ENCODE data around the gene CCDC27. TPM values are rescaled to one million over a fixed set of nuclear protein-coding genes. Genes with fewer than 3 reads are reported as not detected.
A peak's percentile ranks its signal among the peaks of the same experiment; 100 is the strongest.

The CCDC27 gene
- total RNA-seq, 1 experiment from 2014 or later, result not detected

DNA sequence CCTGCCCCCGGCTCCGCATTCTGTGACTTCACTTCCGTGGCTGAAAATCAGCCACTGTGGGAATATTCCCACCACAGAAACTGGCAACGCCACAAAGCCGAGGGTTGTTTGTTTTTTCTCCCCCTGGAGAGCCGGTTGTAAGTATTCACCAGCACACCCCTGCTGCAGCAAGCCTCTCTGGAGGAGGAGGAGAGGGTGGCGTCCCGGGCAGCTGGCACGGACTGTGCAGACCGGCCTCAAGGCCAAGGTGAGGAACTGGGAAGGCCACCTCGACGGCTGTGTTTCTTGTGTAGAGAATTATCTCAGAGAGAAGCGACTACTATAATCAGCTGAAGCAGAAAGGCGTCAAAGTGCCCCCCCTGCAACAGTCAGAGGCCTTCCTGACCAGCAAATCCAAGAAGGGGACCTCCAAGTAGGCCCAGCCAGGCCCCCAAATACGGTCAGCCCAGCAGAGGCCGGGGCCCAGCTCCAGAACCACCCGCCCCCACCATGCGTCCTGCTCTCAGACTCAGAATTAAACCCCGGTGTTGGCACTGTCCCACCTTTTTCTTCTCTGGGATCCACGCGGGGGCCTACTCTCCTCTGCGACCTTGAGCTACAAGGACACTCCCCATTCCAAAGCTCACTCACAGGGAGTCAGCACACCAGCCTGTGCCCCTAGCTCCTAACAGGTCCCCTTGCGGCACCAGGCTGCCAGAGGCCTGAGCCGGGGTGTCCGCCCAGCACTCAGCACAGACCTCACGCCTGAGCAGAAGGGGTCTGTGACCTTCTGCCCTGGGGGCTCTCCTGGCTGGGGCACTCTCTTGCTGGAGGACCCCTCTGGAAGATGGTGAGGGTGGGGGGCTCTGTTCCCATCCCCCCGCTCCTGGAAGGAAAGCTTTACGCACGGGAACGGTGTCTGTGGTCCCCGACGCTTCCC, 19.1 kb downstream of the CCDC27 start:
- Histone ChIP-seq H3K27ac (ENCODE audit: low read length) (no peak overlapping the region), H3K4me3 (ENCODE audit: low read length) (peak overlapping the region; percentile 69)

DNA sequence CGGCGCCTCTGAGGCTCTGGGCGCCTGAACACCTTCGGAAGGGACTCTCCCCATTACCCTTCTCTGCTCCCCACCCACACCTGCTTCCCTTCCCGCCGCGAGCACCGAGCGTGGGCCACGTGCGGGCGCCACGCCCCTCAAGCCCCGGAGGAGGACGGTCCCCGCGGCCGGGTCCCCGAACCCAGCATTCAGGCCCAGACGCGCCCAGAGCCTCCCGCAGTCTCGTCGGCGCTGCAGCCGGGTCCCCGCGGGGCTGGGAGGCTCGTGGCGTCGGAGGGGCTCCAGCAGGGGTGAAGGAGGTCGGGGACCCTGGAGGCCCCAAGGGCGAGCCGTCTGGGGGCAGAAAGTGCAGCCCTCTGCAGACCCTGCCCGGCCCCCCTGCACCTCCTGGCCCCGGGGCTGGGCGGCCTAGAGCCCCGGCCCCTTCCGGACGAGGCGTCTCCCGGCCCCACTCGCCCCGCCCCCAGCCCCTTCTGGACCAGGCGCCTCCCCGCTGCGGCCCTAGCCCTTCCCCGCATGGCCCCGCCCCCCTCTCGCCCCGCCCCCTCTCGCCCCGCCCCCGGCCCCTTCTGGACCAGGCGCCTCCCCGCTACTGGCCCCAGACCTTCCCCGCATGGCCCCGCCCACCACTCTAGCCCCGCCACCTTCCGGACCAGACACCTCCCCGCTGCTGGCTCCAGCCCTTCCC, 19.9 kb downstream of the CCDC27 start:
- peak overlapping the region; percentile 54 for H3K9ac ChIP-seq (ENCODE audit: low read length)
- BruUV-seq (replicated peaks), result no TSS peak
- TF ChIP-seq, protein P1, sequence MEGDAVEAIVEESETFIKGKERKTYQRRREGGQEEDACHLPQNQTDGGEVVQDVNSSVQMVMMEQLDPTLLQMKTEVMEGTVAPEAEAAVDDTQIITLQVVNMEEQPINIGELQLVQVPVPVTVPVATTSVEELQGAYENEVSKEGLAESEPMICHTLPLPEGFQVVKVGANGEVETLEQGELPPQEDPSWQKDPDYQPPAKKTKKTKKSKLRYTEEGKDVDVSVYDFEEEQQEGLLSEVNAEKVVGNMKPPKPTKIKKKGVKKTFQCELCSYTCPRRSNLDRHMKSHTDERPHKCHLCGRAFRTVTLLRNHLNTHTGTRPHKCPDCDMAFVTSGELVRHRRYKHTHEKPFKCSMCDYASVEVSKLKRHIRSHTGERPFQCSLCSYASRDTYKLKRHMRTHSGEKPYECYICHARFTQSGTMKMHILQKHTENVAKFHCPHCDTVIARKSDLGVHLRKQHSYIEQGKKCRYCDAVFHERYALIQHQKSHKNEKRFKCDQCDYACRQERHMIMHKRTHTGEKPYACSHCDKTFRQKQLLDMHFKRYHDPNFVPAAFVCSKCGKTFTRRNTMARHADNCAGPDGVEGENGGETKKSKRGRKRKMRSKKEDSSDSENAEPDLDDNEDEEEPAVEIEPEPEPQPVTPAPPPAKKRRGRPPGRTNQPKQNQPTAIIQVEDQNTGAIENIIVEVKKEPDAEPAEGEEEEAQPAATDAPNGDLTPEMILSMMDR (conservative IDR thresholded peaks at IDR 0.05; ENCODE audit: low read depth, low read length), result no peak
- TF ChIP-seq EZH2phosphoT487 (IDR thresholded peaks at IDR 0.05; ENCODE audit: borderline replicate concordance, low read length) (no peak), EZH2 (IDR thresholded peaks at IDR 0.05; ENCODE audit: low read length, unreplicated experiment) (no peak)
- no peaks in the 10 kb centered on the region for H3K9me3 ChIP-seq (ENCODE audit: low read length)
- no peaks in the 10 kb centered on the region for H3K36me3 ChIP-seq (ENCODE audit: low read depth, low read length)
- CTCF ChIA-PET, result no interaction called here
- no peaks in the 10 kb centered on the region for H3F3A ChIP-seq (ENCODE audit: low read length, unreplicated experiment)
- H3K27ac ChIP-seq (ENCODE audit: low read length), result no peak overlapping the region
- peak; percentile 79 for ATAC-seq
- H3K9me2 ChIP-seq (replicated peaks; ENCODE audit: low read length), result no peaks in the 10 kb centered on the region
- no peaks in the 10 kb centered on the region for H4K20me1 ChIP-seq (ENCODE audit: low read length)
- H2AFZ ChIP-seq (ENCODE audit: low read length), result peak overlapping the region; percentile 95
- H3K4me1 ChIP-seq (ENCODE audit: insufficient read depth, low read length), result peaks cover 13% of the 10 kb centered on the region; the same call in 1 of the 2 replicates
- POLR2A ChIA-PET (ENCODE audit: unreplicated experiment), result no interaction called here
- 0 out of 2 replicates have a peak, but pooled peaks cover 2% of the 10 kb centered on the region for H3K27me3 ChIP-seq (ENCODE audit: low read length)
- intact Hi-C loops (cut with micrococcal nuclease), result loop anchor here (2.0 kb wide), 1 partner anchor 25 kb away; the partner anchor contains the start of gene LRRC47
- peak overlapping the region; percentile 98 for H3K4me2 ChIP-seq (ENCODE audit: low read length)
- H3K79me2 ChIP-seq (ENCODE audit: low read length), result no peaks in the 10 kb centered on the region
- peak; percentile 89 for DNase-seq
- peak overlapping the region; percentile 82 for H3K4me3 ChIP-seq (ENCODE audit: low read length)

More for the DNA sequence above, 19.1 kb downstream of the CCDC27 start:
- POLR2A ChIA-PET (ENCODE audit: unreplicated experiment), result no interaction called here
- BruUV-seq (replicated peaks), result TSS peak; percentile 36
- peaks cover 13% of the 10 kb centered on the region; the same call in 1 of the 2 replicates for H3K4me1 ChIP-seq (ENCODE audit: insufficient read depth, low read length)
- H3K27me3 ChIP-seq (ENCODE audit: low read length), result peaks cover 8% of the 10 kb centered on the region
- H3K9ac ChIP-seq (ENCODE audit: low read length), result peak overlapping the region; percentile 54; the same call in 1 of the 2 replicates
- no peaks in the 10 kb centered on the region for H4K20me1 ChIP-seq (ENCODE audit: low read length)
- peak overlapping the region; percentile 94 for H3K4me2 ChIP-seq (ENCODE audit: low read length)
- TF ChIP-seq EZH2phosphoT487 (IDR thresholded peaks at IDR 0.05; ENCODE audit: borderline replicate concordance, low read length), result no peak
- TF ChIP-seq, protein P1 (conservative IDR thresholded peaks at IDR 0.05; ENCODE audit: low read depth, low read length), result no peak
- TF ChIP-seq EZH2 (IDR thresholded peaks at IDR 0.05; ENCODE audit: low read length, unreplicated experiment), result no peak
- intact Hi-C loops (cut with micrococcal nuclease), result loop anchor here (2.0 kb wide), 1 partner anchor 25 kb away; the partner anchor contains the start of gene LRRC47
- no peaks in the 10 kb centered on the region for H3K36me3 ChIP-seq (ENCODE audit: low read depth, low read length)
- DNase-seq, result no peak
- H3K9me3 ChIP-seq (ENCODE audit: low read length), result no peaks in the 10 kb centered on the region
- H2AFZ ChIP-seq (ENCODE audit: low read length), result peak overlapping the region; percentile 95
- H3K9me2 ChIP-seq (replicated peaks; ENCODE audit: low read length), result no peaks in the 10 kb centered on the region
- ATAC-seq, result no peak
- CTCF ChIA-PET, result no interaction called here
- H3F3A ChIP-seq (ENCODE audit: low read length, unreplicated experiment), result no peaks in the 10 kb centered on the region
- no peaks in the 10 kb centered on the region for H3K79me2 ChIP-seq (ENCODE audit: low read length)
